ENCODE data around the gene ACOT7. TPM values are rescaled to one million over a fixed set of nuclear protein-coding genes. Genes with fewer than 3 reads are reported as not detected.
A peak's percentile ranks its signal among the peaks of the same experiment; 100 is the strongest.

The ACOT7 gene
- total RNA-seq, 1 experiment from 2014 or later: 24.4 TPM

DNA sequence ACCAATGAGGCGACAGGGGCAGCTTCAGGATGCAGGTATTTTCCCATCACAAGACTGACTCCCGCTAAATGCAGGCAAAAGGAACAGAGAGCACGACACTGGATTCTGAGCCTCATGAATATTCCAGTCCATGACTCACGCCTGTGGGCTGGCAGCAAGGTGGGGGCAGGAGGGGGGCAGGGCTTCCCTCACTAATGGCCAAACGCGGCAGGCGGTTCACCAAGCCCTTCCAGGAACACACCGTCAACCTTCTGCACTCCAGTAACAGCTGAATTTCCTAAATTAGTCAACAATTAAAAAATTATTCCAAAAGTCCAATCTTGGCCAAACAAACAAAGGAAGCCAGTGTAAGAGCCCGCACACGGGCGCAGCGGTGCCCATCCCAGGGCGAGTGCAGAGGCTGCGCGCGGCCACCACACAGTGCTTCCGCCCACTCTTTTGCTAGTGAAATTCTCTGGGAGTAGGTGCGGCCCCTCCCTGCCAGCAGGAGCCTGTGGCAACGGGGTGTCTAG is 120.1 kb downstream of the ACOT7 start:
- DNase-seq (ENCODE audit: extremely low read depth, low read depth): no peak

DNA sequence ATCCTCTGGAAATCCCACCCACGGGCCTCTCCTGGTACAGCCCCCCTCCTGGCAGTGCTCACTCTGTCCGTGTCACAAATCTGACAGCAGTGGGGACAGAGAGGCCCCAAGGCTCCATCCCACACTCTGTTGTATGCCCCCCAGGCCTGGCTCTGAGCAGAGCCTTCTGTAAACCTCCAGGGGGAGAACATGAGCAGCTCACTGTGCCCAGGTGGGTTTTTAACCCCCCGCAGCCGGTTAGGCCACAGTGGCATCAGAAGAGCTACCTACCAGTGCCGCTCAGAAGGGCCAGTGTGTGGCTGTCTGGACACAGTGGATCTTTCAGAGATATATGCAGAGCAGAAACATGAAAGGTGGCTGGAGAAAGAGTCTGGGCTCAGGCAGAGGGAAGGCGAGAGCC is 120.7 kb downstream of the ACOT7 start:
- DNase-seq (ENCODE audit: extremely low read depth, low read depth): no peak

- no peak for DNase-seq (ENCODE audit: extremely low read depth, low read depth)
These were observed 121.1 kb downstream of the ACOT7 start for GRCh38 chr1:6272452-6272851.

DNA sequence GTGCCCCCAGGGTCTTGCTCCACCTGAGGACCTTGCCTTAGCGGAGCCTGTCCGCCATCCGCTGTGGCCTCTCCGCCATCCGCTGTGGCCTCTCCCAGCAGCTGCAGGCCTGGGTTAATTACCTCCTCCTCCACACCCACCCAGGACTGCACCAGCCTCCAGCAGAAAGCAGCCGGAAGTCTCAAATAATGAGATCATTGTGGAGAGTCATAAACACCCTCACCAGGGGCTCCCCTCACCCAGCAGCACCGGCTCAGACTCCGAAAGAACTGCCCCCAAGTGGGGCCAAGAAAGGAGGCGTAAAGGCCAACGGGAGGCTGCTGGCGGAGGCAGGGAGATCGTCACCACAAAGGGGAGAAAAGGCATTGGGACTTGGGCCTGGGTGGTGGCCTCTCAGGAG is 122.0 kb downstream of the ACOT7 start:
- no peak for DNase-seq (ENCODE audit: extremely low read depth, low read depth)

GRCh38 chr1:6271006-6271405 is 122.6 kb downstream of the ACOT7 start:
- no peak for DNase-seq (ENCODE audit: extremely low read depth, low read depth)

GRCh38 chr1:6270401-6270800 is 123.2 kb downstream of the ACOT7 start:
- no peak for DNase-seq (ENCODE audit: extremely low read depth, low read depth)

DNA sequence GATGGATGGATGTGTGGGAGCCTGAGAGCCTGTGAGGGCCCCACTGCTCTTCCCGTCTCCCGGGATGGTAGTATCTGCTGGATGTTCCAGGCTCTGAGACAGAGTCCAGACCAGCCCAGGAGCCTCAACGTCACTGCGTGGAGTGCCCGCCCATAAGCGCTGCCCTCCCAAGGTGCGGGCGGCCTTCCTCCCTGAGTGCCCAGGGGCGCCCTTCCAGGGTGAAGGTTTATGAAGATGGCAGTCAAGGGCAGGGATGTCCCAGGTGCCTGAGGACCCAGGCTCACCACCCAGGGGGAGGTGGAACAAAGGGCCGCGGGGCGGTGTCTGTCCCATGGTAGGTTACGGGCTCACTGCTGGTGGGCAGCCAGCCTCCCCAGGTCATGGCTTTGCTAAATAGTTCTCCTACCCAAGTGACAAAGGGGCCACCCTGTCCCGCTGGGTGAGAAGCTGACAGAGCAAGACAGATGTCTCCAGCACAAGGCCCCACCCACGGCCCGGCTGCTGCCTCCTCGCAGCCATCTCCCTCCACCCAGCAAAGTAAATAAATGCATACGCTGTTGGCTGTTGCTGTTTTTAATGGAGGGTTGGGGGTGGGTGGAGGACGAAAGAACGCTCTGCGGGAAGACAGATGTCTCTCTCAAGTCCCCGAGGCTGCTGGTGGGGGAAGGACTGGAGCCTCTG is 123.7 kb downstream of the ACOT7 start:
- no peak for DNase-seq (ENCODE audit: extremely low read depth, low read depth)

GRCh38 chr1:6269296-6269695 is 124.3 kb downstream of the ACOT7 start:
- no peak for DNase-seq (ENCODE audit: extremely low read depth, low read depth)

GRCh38 chr1:6268415-6268814 is 125.2 kb downstream of the ACOT7 start:
- no peak for DNase-seq (ENCODE audit: extremely low read depth, low read depth)

DNA sequence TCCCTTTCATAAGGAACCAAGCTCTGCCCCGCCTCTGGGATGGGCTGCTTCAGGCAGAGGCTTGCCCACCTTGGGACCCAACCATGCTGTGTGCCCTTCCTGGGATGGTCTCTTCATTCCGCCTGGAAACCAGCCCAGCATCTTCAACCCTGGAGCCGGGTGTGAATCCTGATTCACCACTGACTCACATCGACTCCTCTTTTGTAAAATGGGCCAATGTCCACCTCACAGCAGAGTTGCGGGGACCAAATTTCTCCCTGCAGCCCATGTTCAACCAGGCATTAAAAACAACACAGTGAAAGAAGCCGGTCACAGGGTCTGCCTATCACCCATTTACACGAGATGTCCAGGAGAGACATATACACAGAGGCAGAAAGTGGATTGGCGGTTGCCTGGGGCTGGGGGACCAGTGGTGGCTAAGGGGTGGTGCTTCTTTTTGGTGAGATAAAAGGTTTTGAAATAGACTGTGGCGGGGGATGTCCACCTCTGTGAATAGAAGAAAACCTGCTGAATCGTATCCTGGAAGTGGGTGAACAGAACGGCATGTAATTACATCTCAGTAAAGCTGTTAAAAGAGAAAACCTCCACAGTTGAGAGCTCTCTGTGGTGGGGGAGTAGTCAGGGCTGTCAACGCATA is 125.8 kb downstream of the ACOT7 start:
- DNase-seq (ENCODE audit: extremely low read depth, low read depth): no peak

GRCh38 chr1:6266641-6267040 is 126.9 kb downstream of the ACOT7 start:
- no peak for DNase-seq (ENCODE audit: extremely low read depth, low read depth)

- DNase-seq (ENCODE audit: extremely low read depth, low read depth): no peak
These were observed 128.4 kb downstream of the ACOT7 start for GRCh38 chr1:6265151-6265550.

GRCh38 chr1:6263716-6264115 is 129.9 kb downstream of the ACOT7 start:
- DNase-seq (ENCODE audit: extremely low read depth, low read depth): no peak

DNA sequence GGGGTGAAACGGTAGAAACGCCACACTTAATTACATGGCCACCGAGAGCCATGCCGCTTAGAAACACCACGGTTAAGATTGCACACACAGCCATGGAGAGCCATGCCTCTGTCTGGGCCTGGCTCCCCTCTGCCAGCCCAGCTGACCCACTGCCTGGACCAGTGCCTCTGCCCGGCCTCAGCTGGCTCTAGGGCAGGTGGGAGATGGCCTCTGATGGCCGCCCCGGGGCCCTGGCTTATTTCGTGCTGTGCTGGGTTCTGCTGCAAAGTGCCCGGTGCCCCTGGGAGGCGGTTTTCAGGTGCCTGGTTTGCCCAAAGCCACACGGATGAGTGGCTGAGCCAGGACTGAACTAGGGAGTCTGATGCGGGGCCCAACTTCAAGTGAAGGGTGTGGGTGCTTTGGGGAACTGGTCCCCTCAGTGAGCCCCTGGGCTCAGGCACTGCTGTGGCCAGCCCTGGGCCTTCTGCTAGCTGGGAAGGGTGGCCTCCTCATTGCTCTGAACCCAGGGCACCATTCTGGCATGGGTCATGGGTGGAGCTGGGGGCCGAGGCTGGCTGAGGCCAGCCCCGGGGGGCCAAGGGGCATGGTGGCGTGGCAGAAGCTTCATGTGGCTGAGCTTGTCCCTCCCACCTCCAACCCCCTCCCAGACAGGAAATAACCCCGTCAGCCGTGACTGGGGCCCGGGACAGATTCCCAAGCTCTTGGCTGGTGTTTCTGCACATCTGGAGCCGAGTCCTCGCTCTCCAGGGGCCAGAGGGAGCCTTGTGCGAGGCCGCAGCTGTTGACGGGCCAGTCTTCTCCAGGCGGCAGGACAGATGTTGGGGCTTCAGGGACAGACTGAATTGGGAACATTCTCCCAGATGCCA is 130.8 kb downstream of the ACOT7 start:
- no peak for DNase-seq (ENCODE audit: extremely low read depth, low read depth)

- no peak for DNase-seq (ENCODE audit: extremely low read depth, low read depth)
These were observed 132.0 kb downstream of the ACOT7 start for GRCh38 chr1:6261615-6261995.

GRCh38 chr1:6260961-6261614 is 132.5 kb downstream of the ACOT7 start, which contains the start of gene GPR153:
Gene GPR153, minus strand, starts transcription at chr1:6261098. Its CDS starts 6,193 bp downstream, at chr1:6254905.
- DNase-seq (ENCODE audit: extremely low read depth, low read depth): no peak

GRCh38 chr1:6260433-6260934 is 133.1 kb downstream of the ACOT7 start:
- no peak for DNase-seq (ENCODE audit: extremely low read depth, low read depth)

DNA sequence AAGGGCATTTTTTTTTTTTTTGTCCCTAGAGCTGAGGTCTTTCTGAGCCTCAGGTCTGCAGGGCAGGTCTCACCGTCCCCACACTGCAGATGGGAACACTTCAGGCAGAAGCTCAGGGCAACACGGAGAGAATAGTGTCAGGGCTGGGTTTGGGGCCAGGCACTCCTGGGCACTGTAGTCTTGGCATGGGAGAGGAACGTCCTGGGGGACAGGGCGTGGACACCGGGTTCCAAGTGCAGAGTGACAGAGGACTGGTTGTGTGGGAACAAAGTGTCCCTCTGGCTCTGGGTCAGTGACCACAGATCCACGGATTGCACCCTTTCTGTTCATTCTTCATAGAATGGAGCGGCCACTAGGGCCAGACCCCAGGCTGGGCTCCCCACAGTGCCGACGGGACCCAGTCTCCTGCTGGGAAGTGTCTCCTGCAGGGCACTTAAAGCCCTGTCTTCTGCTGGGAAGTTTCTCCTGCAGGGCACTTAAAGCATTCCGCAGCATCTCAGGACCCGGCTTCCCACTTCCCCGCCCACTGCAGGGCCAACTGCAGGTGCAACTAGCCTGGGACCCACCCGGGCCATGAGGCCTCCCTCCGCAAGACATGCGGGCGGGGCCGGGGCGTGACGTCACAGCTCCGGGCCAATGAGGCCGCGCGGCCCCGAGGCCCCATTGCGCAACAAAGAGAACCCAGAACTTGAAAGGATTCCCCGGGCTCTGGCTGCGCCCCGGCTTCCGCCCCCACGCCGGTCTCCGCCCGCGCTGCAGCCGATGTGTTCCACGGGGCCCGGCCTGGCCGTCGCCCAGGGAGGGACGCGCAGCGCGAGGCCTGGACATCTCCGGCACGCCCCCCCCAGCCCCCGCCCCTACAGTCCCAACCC is 133.8 kb downstream of the ACOT7 start:
- DNase-seq (ENCODE audit: extremely low read depth, low read depth): peak; percentile 63

DNA sequence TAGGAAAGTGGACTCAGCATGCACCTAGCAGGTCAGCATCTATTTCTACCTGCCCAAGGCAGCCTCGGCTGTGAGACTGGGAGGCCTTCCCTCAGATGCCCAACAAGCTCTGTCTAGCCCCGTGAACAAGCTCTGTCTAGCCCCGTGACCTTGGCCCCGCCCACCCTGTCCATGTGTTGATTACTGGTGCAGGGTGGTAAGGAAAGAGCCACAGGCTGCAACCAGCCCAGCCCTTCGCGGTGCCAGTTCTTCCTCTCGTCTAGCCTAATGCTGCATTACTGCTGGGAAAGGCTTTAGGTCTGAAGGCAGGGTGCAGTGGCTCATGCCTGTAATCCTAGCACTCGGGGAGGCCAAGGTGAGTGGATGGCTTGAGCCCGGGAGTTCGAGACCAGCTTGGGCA is 134.9 kb downstream of the ACOT7 start:
- DNase-seq (ENCODE audit: extremely low read depth, low read depth): no peak
